Mesodermal cell (in vitro differentiated cells): ENCODE data around the gene PRR5L.

Experiments used
- H3K27ac ChIP-seq: 2 replicates; pipeline ENCODE4 v1.7.0; 2013; ENCODE audit warnings: mild to moderate bottlenecking, low read depth, low read length, moderate library complexity; ENCODE audit not compliant: severe bottlenecking
- H3K36me3 ChIP-seq: 2 replicates; pipeline ENCODE4 v1.7.1; 2013; ENCODE audit warnings: mild to moderate bottlenecking, low read length, moderate library complexity; ENCODE audit not compliant: control insufficient read depth, insufficient read depth
- H3K4me1 ChIP-seq: one replicate; pipeline ENCODE4 v1.7.1; 2013; ENCODE audit warnings: mild to moderate bottlenecking, low read length; ENCODE audit not compliant: insufficient read depth, control insufficient read depth, poor library complexity, severe bottlenecking
- H3K4me3 ChIP-seq: 2 replicates; pipeline ENCODE4 v1.7.0; 2013; ENCODE audit warnings: low read length, control low read depth, mild to moderate bottlenecking; ENCODE audit not compliant: insufficient read depth, poor library complexity, severe bottlenecking; ENCODE audit errors: extremely low read depth
- H3K9me3 ChIP-seq: 2 replicates; pipeline ENCODE4 v1.7.1; 2013; ENCODE audit warnings: mild to moderate bottlenecking, low read length, moderate library complexity; ENCODE audit not compliant: control insufficient read depth
- WGBS, 2 experiments: methylation state at CpG; one replicate each; pipeline ENCODE4 v1.1.5; 2013; ENCODE audit warnings: missing lambda C conversion rate in 2 of 2; ENCODE audit not compliant: insufficient coverage in 2 of 2; 5-methylcytosine and 5-hydroxymethylcytosine counted together

PRR5L gene

DNA sequence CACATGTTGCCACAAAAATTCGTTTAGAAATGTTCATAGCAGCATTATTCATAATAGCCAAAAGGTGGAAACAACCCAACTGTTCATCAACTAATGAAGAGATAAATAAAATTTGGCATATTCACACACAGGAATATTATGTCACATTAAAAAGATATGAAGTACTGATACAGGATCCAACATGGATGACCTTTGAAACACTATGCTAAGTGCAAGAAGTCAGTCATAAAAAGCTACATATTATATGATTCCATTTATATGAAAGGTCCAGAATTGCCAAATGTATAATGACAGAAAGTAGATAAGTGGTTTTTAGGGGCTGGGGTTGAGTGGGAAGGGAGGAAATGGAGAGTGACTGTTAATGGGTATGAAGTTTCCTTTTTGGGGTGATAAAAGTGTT, 9.0 kb downstream of the PRR5L start:
- H3K4me1 ChIP-seq = peaks cover 8% of the 10 kb centered on the region
- WGBS, 2 experiments = no CpG with 5 or more reads among the region's 1 CpG
- no peak overlapping the region for H3K27ac ChIP-seq
- no peaks in the 10 kb centered on the region for H3K9me3 ChIP-seq
- no peaks in the 10 kb centered on the region for H3K36me3 ChIP-seq
- no peak overlapping the region for H3K4me3 ChIP-seq

- WGBS, 2 experiments = 0% methylated on average over 2 of the region's 3 CpGs; no CpG with 5 or more reads in 1 of the 2 experiments
- no peaks in the 10 kb centered on the region for H3K9me3 ChIP-seq
- no peak overlapping the region for H3K27ac ChIP-seq
- no peaks in the 10 kb centered on the region for H3K36me3 ChIP-seq
- H3K4me1 ChIP-seq = peaks cover 12% of the 10 kb centered on the region
- no peak overlapping the region for H3K4me3 ChIP-seq
Observed at GRCh38 chr11:36306888-36307287, 10.8 kb downstream of the PRR5L start.

GRCh38 chr11:36308577-36308976, 12.5 kb downstream of the PRR5L start:
- Histone ChIP-seq H3K4me1 (peaks cover 12% of the 10 kb centered on the region), H3K4me3 (no peak overlapping the region), H3K27ac (no peak overlapping the region), H3K9me3 (no peaks in the 10 kb centered on the region), H3K36me3 (no peaks in the 10 kb centered on the region)
- no CpG with 5 or more reads among the region's 1 CpG for WGBS, 2 experiments

GRCh38 chr11:36309779-36310178, 13.7 kb downstream of the PRR5L start:
- no peaks in the 10 kb centered on the region for H3K36me3 ChIP-seq
- no peak overlapping the region for H3K27ac ChIP-seq
- H3K9me3 ChIP-seq = no peaks in the 10 kb centered on the region
- 94% methylated on average over 4 of the region's 4 CpGs for WGBS, 2 experiments
- peaks cover 12% of the 10 kb centered on the region for H3K4me1 ChIP-seq
- no peak overlapping the region for H3K4me3 ChIP-seq

- H3K27ac ChIP-seq = no peak overlapping the region
- WGBS, 2 experiments = 80 to 100% methylated on average over 1 to 2 of the region's 4 CpGs
- H3K36me3 ChIP-seq = no peaks in the 10 kb centered on the region
Observed at GRCh38 chr11:36311926-36312595, 16.0 kb downstream of the PRR5L start.

GRCh38 chr11:36312611-36313472, 16.8 kb downstream of the PRR5L start:
- WGBS, 2 experiments = 75 to 96% methylated on average over 2 to 4 of the region's 6 CpGs
- Histone ChIP-seq H3K27ac (no peak overlapping the region), H3K4me1 (peaks cover 12% of the 10 kb centered on the region), H3K9me3 (no peaks in the 10 kb centered on the region), H3K4me3 (no peak overlapping the region), H3K36me3 (no peaks in the 10 kb centered on the region)

More at GRCh38 chr11:36311926-36312595, 16.0 kb downstream of the PRR5L start:
- Histone ChIP-seq H3K9me3 (no peaks in the 10 kb centered on the region), H3K4me3 (no peak overlapping the region), H3K4me1 (peaks cover 12% of the 10 kb centered on the region)

- no peaks in the 10 kb centered on the region for H3K9me3 ChIP-seq
- WGBS, 2 experiments = 85 to 90% methylated on average over 2 to 3 of the region's 3 CpGs
- H3K4me3 ChIP-seq = no peak overlapping the region
- H3K4me1 ChIP-seq = peaks cover 5% of the 10 kb centered on the region
- no peak overlapping the region for H3K27ac ChIP-seq
- H3K36me3 ChIP-seq = no peaks in the 10 kb centered on the region
Observed at GRCh38 chr11:36313750-36314433, 17.8 kb downstream of the PRR5L start.

DNA sequence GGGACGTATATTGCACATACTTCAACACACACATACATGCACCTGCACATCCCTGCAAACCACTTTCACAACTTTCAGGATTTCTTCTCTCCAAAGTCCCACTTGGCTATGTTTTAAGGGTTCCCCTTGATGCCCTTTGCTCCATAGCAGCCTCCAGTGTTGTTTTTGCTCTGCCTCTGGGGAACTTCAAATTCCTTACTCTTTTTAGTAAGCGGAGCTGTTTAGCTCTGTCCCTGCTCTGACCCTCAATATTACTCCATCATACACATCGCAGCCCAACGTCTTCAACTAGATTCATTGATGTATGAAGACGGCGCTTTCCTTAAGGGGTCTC, 18.3 kb downstream of the PRR5L start:
- no peaks in the 10 kb centered on the region for H3K9me3 ChIP-seq
- no peak overlapping the region for H3K4me3 ChIP-seq
- no peak overlapping the region for H3K27ac ChIP-seq
- H3K4me1 ChIP-seq = peaks cover 4% of the 10 kb centered on the region
- WGBS, 2 experiments = 93 to 96% methylated on average over 5 to 6 of the region's 6 CpGs
- H3K36me3 ChIP-seq = no peaks in the 10 kb centered on the region

GRCh38 chr11:36316049-36316448, 20.0 kb downstream of the PRR5L start:
- Histone ChIP-seq H3K4me1 (no peaks in the 10 kb centered on the region), H3K4me3 (no peak overlapping the region), H3K27ac (no peak overlapping the region), H3K36me3 (no peaks in the 10 kb centered on the region), H3K9me3 (no peaks in the 10 kb centered on the region)
- 87 to 94% methylated on average over 3 of the region's 3 CpGs for WGBS, 2 experiments

DNA sequence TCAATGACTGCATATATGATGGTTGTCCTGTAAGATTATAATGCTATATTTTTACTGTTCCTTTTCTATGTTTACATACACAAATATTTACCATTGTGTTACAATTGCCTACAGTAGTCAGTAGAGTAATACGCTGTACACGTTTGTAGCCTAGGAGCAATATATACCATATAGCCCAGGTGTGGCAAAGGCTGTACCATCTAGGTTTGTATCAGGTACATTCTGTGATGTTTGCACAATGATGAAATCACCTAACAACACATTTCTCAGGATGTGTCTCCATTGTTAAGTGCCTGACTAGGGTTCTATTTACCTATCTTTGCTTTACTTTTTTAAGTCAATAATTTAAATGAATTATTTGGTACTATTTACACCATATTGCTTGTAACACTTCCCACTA, 21.9 kb downstream of the PRR5L start:
- Histone ChIP-seq H3K27ac (no peak overlapping the region), H3K36me3 (no peaks in the 10 kb centered on the region), H3K4me1 (no peaks in the 10 kb centered on the region), H3K4me3 (no peak overlapping the region), H3K9me3 (no peaks in the 10 kb centered on the region)
- 71% methylated on average over 2 of the region's 2 CpGs; no CpG with 5 or more reads in 1 of the 2 experiments for WGBS, 2 experiments
